DOHH2 (cell line): ENCODE results near the gene JCAD.

ENCODE experiments used
- H3F3A ChIP-seq: fragments of 200-600 bp; sonication (generic), shearing (Covaris generic); 2 replicates; pipeline ENCODE4 v1.6.0; 2016; ENCODE audit warnings: antibody characterized with exemption, mild to moderate bottlenecking; ENCODE audit not compliant: control insufficient read depth, insufficient read depth
- H3K27ac ChIP-seq: fragments of 200-600 bp; sonication (generic); 2 replicates; pipeline ENCODE4 v1.5.1; 2014; ENCODE audit warnings: low read depth, mild to moderate bottlenecking, low read length, moderate library complexity
- H3K27me3 ChIP-seq: fragments of 200-600 bp; sonication (generic); 2 replicates; pipeline ENCODE4 v1.6.1; 2014; ENCODE audit warnings: mild to moderate bottlenecking, low read length, mixed read lengths; ENCODE audit not compliant: control insufficient read depth
- H3K36me3 ChIP-seq: fragments of 200-600 bp; sonication (generic); 2 replicates; pipeline ENCODE4 v1.6.1; 2014; ENCODE audit warnings: mild to moderate bottlenecking, low read length, moderate library complexity, mixed read lengths; ENCODE audit not compliant: control insufficient read depth
- H3K4me1 ChIP-seq: fragments of 200-600 bp; sonication (generic); 2 replicates; pipeline ENCODE4 v1.6.1; 2014; ENCODE audit warnings: mild to moderate bottlenecking, low read length, mixed read lengths; ENCODE audit not compliant: control insufficient read depth
- H3K4me2 ChIP-seq: fragments of 200-600 bp; sonication (generic); 2 replicates; pipeline ENCODE4 v1.6.0; 2014; ENCODE audit warnings: mild to moderate bottlenecking, low read length, moderate library complexity
- H3K4me3 ChIP-seq: fragments of 200-600 bp; sonication (generic); 2 replicates; pipeline ENCODE4 v1.5.1; 2014; ENCODE audit warnings: mild to moderate bottlenecking, low read length, mixed read lengths
- H3K79me2 ChIP-seq: fragments of 200-600 bp; sonication (generic); 2 replicates; pipeline ENCODE4 v1.6.1; 2014; ENCODE audit warnings: mild to moderate bottlenecking, low read length, mixed read lengths; ENCODE audit not compliant: control insufficient read depth
- H3K9me2 ChIP-seq: fragments of 200-600 bp; sonication (generic); replicated peaks from 2 replicates; pipeline ENCODE4 v1.6.1; 2014; ENCODE audit warnings: mild to moderate bottlenecking, low read length, mixed read lengths; ENCODE audit not compliant: control insufficient read depth
- H3K9me3 ChIP-seq: fragments of 200-600 bp; sonication (generic); 2 replicates; pipeline ENCODE4 v1.6.1; 2014; ENCODE audit warnings: antibody characterized with exemption, low read length, mixed read lengths; ENCODE audit not compliant: control insufficient read depth, insufficient read depth
- H4K20me1 ChIP-seq: fragments of 200-600 bp; sonication (generic); 2 replicates; pipeline ENCODE4 v1.6.0; 2014; ENCODE audit warnings: low read depth, mild to moderate bottlenecking, antibody characterized with exemption, low read length, moderate library complexity; ENCODE audit not compliant: control insufficient read depth, insufficient read depth
- EZH2phosphoT487 ChIP-seq: fragments of 200-600 bp; sonication (generic); IDR thresholded peaks from 2 replicates; pipeline ENCODE4 v1.6.1; 2017; ENCODE audit warnings: borderline replicate concordance, mild to moderate bottlenecking, antibody characterized with exemption, low read length, moderate library complexity, mixed read lengths
- TF ChIP-seq, protein P1 (sequence below): fragments of 200-600 bp; sonication (generic); IDR thresholded peaks from one replicate; pipeline ENCODE4 v1.5.1; 2014; ENCODE audit warnings: antibody characterized with exemption, mild to moderate bottlenecking, low read depth, low read length; ENCODE audit not compliant: poor library complexity, severe bottlenecking

The JCAD gene

GRCh38 chr10:29976134-29976533 is 83.3 kb downstream of the JCAD start:
- no peak overlapping the region for H3K4me2 ChIP-seq
- H3K9me2 ChIP-seq = no peaks in the 10 kb centered on the region
- no peaks in the 10 kb centered on the region for H3F3A ChIP-seq
- H3K9me3 ChIP-seq = no peaks in the 10 kb centered on the region
- no peaks in the 10 kb centered on the region for H3K27me3 ChIP-seq
- no peaks in the 10 kb centered on the region for H3K79me2 ChIP-seq
- no peaks in the 10 kb centered on the region for H4K20me1 ChIP-seq
- H3K27ac ChIP-seq = no peak overlapping the region
- no peak for TF ChIP-seq EZH2phosphoT487
- no peaks in the 10 kb centered on the region for H3K36me3 ChIP-seq
- H3K4me1 ChIP-seq = no peaks in the 10 kb centered on the region
- H3K4me3 ChIP-seq = no peak overlapping the region

DNA sequence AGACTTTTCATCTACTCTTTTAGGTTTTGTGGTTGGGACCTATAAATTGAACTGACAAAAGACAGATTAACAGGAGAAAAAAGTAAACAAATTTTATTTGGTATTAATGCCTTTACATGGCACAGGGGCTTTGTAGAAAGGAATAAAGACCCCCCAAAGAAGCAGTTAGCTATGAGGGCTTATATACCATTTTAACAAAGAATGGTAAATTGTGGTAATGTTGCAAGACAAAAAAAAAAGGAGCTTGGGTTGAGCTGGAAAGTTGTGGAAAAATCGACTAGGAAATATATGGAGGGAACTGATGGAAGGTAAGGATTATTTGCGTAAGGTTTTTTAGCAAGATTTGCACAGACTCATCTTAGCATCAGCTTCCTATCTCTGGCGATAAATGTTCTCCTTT is 84.6 kb downstream of the JCAD start:
- Histone ChIP-seq H3K27me3 (no peaks in the 10 kb centered on the region), H3K4me2 (no peak overlapping the region), H3K79me2 (no peaks in the 10 kb centered on the region), H3K36me3 (no peaks in the 10 kb centered on the region), H4K20me1 (no peaks in the 10 kb centered on the region), H3K4me3 (no peak overlapping the region), H3K9me3 (no peaks in the 10 kb centered on the region), H3F3A (no peaks in the 10 kb centered on the region), H3K4me1 (no peaks in the 10 kb centered on the region), H3K9me2 (no peaks in the 10 kb centered on the region), H3K27ac (no peak overlapping the region)
- TF ChIP-seq EZH2phosphoT487 = no peak
- TF ChIP-seq, protein P1, sequence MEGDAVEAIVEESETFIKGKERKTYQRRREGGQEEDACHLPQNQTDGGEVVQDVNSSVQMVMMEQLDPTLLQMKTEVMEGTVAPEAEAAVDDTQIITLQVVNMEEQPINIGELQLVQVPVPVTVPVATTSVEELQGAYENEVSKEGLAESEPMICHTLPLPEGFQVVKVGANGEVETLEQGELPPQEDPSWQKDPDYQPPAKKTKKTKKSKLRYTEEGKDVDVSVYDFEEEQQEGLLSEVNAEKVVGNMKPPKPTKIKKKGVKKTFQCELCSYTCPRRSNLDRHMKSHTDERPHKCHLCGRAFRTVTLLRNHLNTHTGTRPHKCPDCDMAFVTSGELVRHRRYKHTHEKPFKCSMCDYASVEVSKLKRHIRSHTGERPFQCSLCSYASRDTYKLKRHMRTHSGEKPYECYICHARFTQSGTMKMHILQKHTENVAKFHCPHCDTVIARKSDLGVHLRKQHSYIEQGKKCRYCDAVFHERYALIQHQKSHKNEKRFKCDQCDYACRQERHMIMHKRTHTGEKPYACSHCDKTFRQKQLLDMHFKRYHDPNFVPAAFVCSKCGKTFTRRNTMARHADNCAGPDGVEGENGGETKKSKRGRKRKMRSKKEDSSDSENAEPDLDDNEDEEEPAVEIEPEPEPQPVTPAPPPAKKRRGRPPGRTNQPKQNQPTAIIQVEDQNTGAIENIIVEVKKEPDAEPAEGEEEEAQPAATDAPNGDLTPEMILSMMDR = no peak

DNA sequence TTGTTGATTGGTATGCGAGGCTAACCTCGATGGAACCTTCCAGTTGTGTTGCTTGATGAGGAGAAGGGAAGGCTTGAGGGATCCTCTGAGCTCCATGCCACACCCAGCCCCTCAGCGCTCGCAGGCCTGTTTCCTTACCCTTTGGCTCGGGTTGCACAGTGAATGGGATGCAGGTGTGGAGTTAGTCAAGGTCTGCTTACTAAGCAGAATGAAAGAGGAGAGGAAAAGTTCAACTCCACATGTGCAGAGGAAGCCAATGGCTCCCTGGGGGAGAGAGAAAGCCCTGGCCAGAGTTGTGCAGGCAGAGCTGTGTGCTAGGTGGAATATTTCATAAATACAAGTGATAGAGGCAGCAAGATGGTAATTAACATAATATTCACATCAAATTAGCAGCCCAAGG is 85.5 kb downstream of the JCAD start:
- TF ChIP-seq, protein P1 = no peak
- TF ChIP-seq EZH2phosphoT487 = no peak
- Histone ChIP-seq H3K4me2 (no peak overlapping the region), H3K79me2 (no peaks in the 10 kb centered on the region), H3K4me1 (no peaks in the 10 kb centered on the region), H3K9me2 (no peaks in the 10 kb centered on the region), H4K20me1 (no peaks in the 10 kb centered on the region), H3K27me3 (no peaks in the 10 kb centered on the region), H3K9me3 (no peaks in the 10 kb centered on the region), H3F3A (no peaks in the 10 kb centered on the region), H3K36me3 (no peaks in the 10 kb centered on the region), H3K4me3 (no peak overlapping the region), H3K27ac (no peak overlapping the region)

GRCh38 chr10:29970576-29970975 is 88.8 kb downstream of the JCAD start:
- Histone ChIP-seq H3K27me3 (no peaks in the 10 kb centered on the region), H3K4me3 (no peak overlapping the region), H3K9me2 (no peaks in the 10 kb centered on the region), H3K9me3 (no peaks in the 10 kb centered on the region), H3K4me1 (no peaks in the 10 kb centered on the region), H3K27ac (no peak overlapping the region), H3K4me2 (no peak overlapping the region), H4K20me1 (no peaks in the 10 kb centered on the region), H3K36me3 (no peaks in the 10 kb centered on the region), H3K79me2 (no peaks in the 10 kb centered on the region), H3F3A (no peaks in the 10 kb centered on the region)
- TF ChIP-seq EZH2phosphoT487 = no peak
- TF ChIP-seq, protein P1 = no peak
